SW 1271 (cell line): ENCODE data around the gene WDPCP.
"Not testable (repeated sequence)": the region's sequence is repeated elsewhere in the genome, so short reads cannot be mapped to it uniquely, and the experiment has no call there.

Experiments used
- DNase-seq, 2 experiments: peaks; one replicate each; lab custom pipeline; 2025; lab: John Stamatoyannopoulos, UW

WDPCP gene

GRCh38 chr2:63118821-63119220, 469.5 kb downstream of the WDPCP start:
- no peak for DNase-seq

- DNase-seq = no peak
These were observed 483.8 kb downstream of the WDPCP start for GRCh38 chr2:63104482-63104881.

- no peak for DNase-seq
These were observed 486.3 kb downstream of the WDPCP start for GRCh38 chr2:63101954-63102353.

GRCh38 chr2:63099032-63099431, 489.2 kb downstream of the WDPCP start:
- no peak for DNase-seq

GRCh38 chr2:63096491-63096890, 491.8 kb downstream of the WDPCP start:
- DNase-seq = no peak

GRCh38 chr2:63093502-63093901, 494.8 kb downstream of the WDPCP start:
- DNase-seq = no peak

- no peak for DNase-seq
These were observed 495.4 kb downstream of the WDPCP start for GRCh38 chr2:63092857-63093256.

GRCh38 chr2:63092401-63092800, 495.9 kb downstream of the WDPCP start:
- DNase-seq = no peak

GRCh38 chr2:63086687-63087086, 501.6 kb downstream of the WDPCP start:
- no peak for DNase-seq

GRCh38 chr2:63081404-63081803, 506.9 kb downstream of the WDPCP start:
- no peak for DNase-seq

- DNase-seq = peak in 1 of 2 experiments; percentile 2
These were observed 509.2 kb downstream of the WDPCP start for GRCh38 chr2:63078852-63079606.

- not testable (repeated sequence) for DNase-seq
These were observed 513.9 kb downstream of the WDPCP start for GRCh38 chr2:63074399-63074798.

- DNase-seq = no peak
These were observed 514.3 kb downstream of the WDPCP start for GRCh38 chr2:63073994-63074393.

- DNase-seq = no peak
These were observed 516.6 kb downstream of the WDPCP start for GRCh38 chr2:63071664-63072063.
